H1 (cell line): ENCODE measurements around the gene CLCN3. TPM values are rescaled to one million over a fixed set of nuclear protein-coding genes. Genes with fewer than 3 reads are reported as not detected.

Source experiments
- CTCF ChIA-PET: fragments of 300-600 bp; sonication (Branson Sonifier 250); formaldehyde crosslinking; loops from one replicate; lab custom pipeline; 2021; ENCODE audit not compliant: partially characterized antibody; lab: Charles Lee
- POLR2A ChIA-PET: fragments of 300-600 bp; sonication (Branson Sonifier 250); formaldehyde crosslinking; loops from one replicate; lab custom pipeline; 2021; ENCODE audit warnings: inconsistent platforms; ENCODE audit not compliant: partially characterized antibody; lab: Charles Lee
- DNase-seq, 2 experiments: peaks; one replicate each; pipeline versions ENCODE4 v3.0.0 to v3.0.0-alpha.2; 2010 to 2022; ENCODE audit warnings: low spot score in 2 of 2, low read depth in 1 of 2, mixed read lengths in 1 of 2
- FAIRE-seq: peaks from 2 replicates; lab custom pipeline; 2011; peaks lifted over from hg19 to GRCh38; lab: Jason Lieb, UNC
- H2AFZ ChIP-seq: 2 replicates; pipeline ENCODE4 v1.8.1; 2012; ENCODE audit warnings: low read length, inconsistent platforms
- H2AK5ac ChIP-seq: 2 replicates; pipeline ENCODE4 v1.6.1; 2013; ENCODE audit warnings: low read depth, low read length
- H2BK120ac ChIP-seq: replicated peaks from 2 replicates; pipeline ENCODE3; 2013; ENCODE audit warnings: low read depth, low read length, inconsistent platforms
- H2BK12ac ChIP-seq: 2 replicates; pipeline ENCODE4 v1.6.1; 2013; ENCODE audit warnings: low read depth, low read length
- H2BK15ac ChIP-seq: 2 replicates; pipeline ENCODE4 v1.6.1; 2013; ENCODE audit warnings: low read length
- H2BK20ac ChIP-seq: 2 replicates; pipeline ENCODE4 v1.6.1; 2013; ENCODE audit warnings: low read length
- H2BK5ac ChIP-seq: 2 replicates; pipeline ENCODE4 v1.6.1; 2013; ENCODE audit warnings: low read depth, low read length
- H3K14ac ChIP-seq: 2 replicates; pipeline ENCODE4 v1.6.1; 2013; ENCODE audit warnings: inconsistent platforms; ENCODE audit not compliant: insufficient read length
- H3K18ac ChIP-seq: 2 replicates; pipeline ENCODE4 v1.6.1; 2013; ENCODE audit warnings: low read length; ENCODE audit errors: extremely low read depth
- H3K23ac ChIP-seq: 2 replicates; pipeline ENCODE4 v1.6.1; 2013; ENCODE audit warnings: inconsistent platforms; ENCODE audit not compliant: insufficient read length
- H3K23me2 ChIP-seq: 2 replicates; pipeline ENCODE4 v1.6.1; 2013; ENCODE audit warnings: low read depth, low read length
- H3K27ac ChIP-seq: 2 replicates; pipeline ENCODE4 v1.6.1; 2011; ENCODE audit warnings: low read depth, low read length, inconsistent platforms
- H3K27me3 ChIP-seq, 4 experiments: replicated peaks in 1 of 4; 1 replicate in 1 of 4; 2 replicates in 3 of 4; pipeline versions ENCODE4 v1.6.1 to v1.8.1; 2011 to 2013; ENCODE audit warnings: low read length in 3 of 4, mild to moderate bottlenecking in 3 of 4, inconsistent platforms in 2 of 4, mixed read lengths in 2 of 4, moderate library complexity in 1 of 4; ENCODE audit not compliant: control insufficient read depth in 3 of 4, insufficient read depth in 3 of 4; ENCODE audit errors: extremely low read depth in 1 of 4
- H3K36me3 ChIP-seq, 4 experiments: 2 replicates each; pipeline versions ENCODE4 v1.6.1 to v1.8.1; 2011 to 2013; ENCODE audit warnings: mild to moderate bottlenecking in 4 of 4, low read length in 3 of 4, moderate library complexity in 2 of 4, control low read depth in 1 of 4, inconsistent platforms in 1 of 4; ENCODE audit not compliant: insufficient read depth in 4 of 4, control insufficient read depth in 2 of 4
- H3K4ac ChIP-seq: replicated peaks from 2 replicates; pipeline ENCODE3; 2013; ENCODE audit warnings: low read length, low read depth, mixed read lengths, inconsistent platforms; ENCODE audit not compliant: insufficient read length
- H3K4me1 ChIP-seq, 4 experiments: replicated peaks in 1 of 4; 1 replicate in 1 of 4; 2 replicates in 3 of 4; pipeline versions ENCODE4 v1.6.1 to v1.8.1; 2011 to 2013; ENCODE audit warnings: low read length in 3 of 4, inconsistent platforms in 2 of 4, mixed read lengths in 1 of 4; ENCODE audit not compliant: insufficient read depth in 4 of 4, control insufficient read depth in 3 of 4
- H3K4me2 ChIP-seq, 2 experiments: 2 replicates each; pipeline versions ENCODE4 v1.6.1 to v1.8.1; 2011 to 2013; ENCODE audit warnings: low read depth in 2 of 2, low read length in 2 of 2, control low read depth in 1 of 2, inconsistent platforms in 1 of 2, mild to moderate bottlenecking in 1 of 2; ENCODE audit not compliant: insufficient read depth in 1 of 2
- H3K4me3 ChIP-seq, 4 experiments: fragments of 200-600, 300-600 bp in 1 of 4; sonication (generic), shearing (Covaris generic), sonication (Bioruptor Twin) in 1 of 4; 2 replicates each; pipeline versions ENCODE4 v1.5.1 to v1.8.1; 2011 to 2016; ENCODE audit warnings: low read length in 4 of 4, low read depth in 3 of 4, control low read depth in 2 of 4, inconsistent platforms in 2 of 4, mild to moderate bottlenecking in 2 of 4, mixed read lengths in 1 of 4, moderate library complexity in 1 of 4; ENCODE audit not compliant: insufficient read depth in 2 of 4; ENCODE audit errors: extremely low read depth in 1 of 4
- H3K56ac ChIP-seq: replicated peaks from 2 replicates; pipeline ENCODE3; 2013; ENCODE audit warnings: low read depth, mild to moderate bottlenecking, mixed read lengths, low read length, inconsistent platforms; ENCODE audit not compliant: insufficient read length
- H3K79me1 ChIP-seq: 2 replicates; pipeline ENCODE4 v1.6.1; 2013; ENCODE audit warnings: low read depth, low read length, control low read depth
- H3K79me2 ChIP-seq, 2 experiments: 2 replicates each; pipeline versions ENCODE4 v1.6.1 to v1.8.1; 2012 to 2013; ENCODE audit warnings: low read length in 2 of 2, mild to moderate bottlenecking in 2 of 2, inconsistent platforms in 1 of 2; ENCODE audit not compliant: insufficient read depth in 2 of 2, control insufficient read depth in 1 of 2
- H3K9ac ChIP-seq, 4 experiments: replicated peaks in 1 of 4; 1 replicate in 1 of 4; 2 replicates in 3 of 4; pipeline versions ENCODE4 v1.6.1 to v1.8.1; 2011 to 2013; ENCODE audit warnings: low read depth in 3 of 4, low read length in 3 of 4, control low read depth in 2 of 4, mild to moderate bottlenecking in 2 of 4, moderate library complexity in 2 of 4, inconsistent platforms in 1 of 4; ENCODE audit errors: extremely low read depth in 1 of 4
- H3K9me3 ChIP-seq, 2 experiments: 2 replicates each; pipeline versions ENCODE4 v1.6.1 to v1.8.1; 2012 to 2013; ENCODE audit warnings: mild to moderate bottlenecking in 2 of 2, moderate library complexity in 2 of 2, control low read depth in 1 of 2, inconsistent platforms in 1 of 2, low read depth in 1 of 2, low read length in 1 of 2, mixed read lengths in 1 of 2; ENCODE audit not compliant: insufficient read depth in 2 of 2
- H4K20me1 ChIP-seq, 2 experiments: replicated peaks in 1 of 2; 2 replicates each; pipeline versions ENCODE3 to v1.8.1; 2011 to 2013; ENCODE audit warnings: inconsistent platforms in 2 of 2, low read length in 2 of 2, mild to moderate bottlenecking in 1 of 2; ENCODE audit not compliant: insufficient read depth in 2 of 2, control insufficient read depth in 1 of 2
- H4K5ac ChIP-seq: 2 replicates; pipeline ENCODE4 v1.6.1; 2013; ENCODE audit warnings: low read length, low read depth, mixed read lengths, inconsistent platforms; ENCODE audit not compliant: insufficient read length
- H4K8ac ChIP-seq: 2 replicates; pipeline ENCODE4 v1.8.0; 2013; ENCODE audit warnings: mild to moderate bottlenecking, moderate library complexity, low read length, inconsistent platforms; ENCODE audit not compliant: insufficient read depth; ENCODE audit errors: extremely low read depth
- H4K91ac ChIP-seq: replicated peaks from 2 replicates; pipeline ENCODE3; 2013; ENCODE audit warnings: low read length, mixed read lengths, inconsistent platforms; ENCODE audit not compliant: insufficient read length
- BACH1 ChIP-seq: IDR thresholded peaks from 2 replicates; pipeline ENCODE4 v1.6.1; 2012; ENCODE audit warnings: low read length, improper control_type of control experiment
- CREB1 ChIP-seq: IDR thresholded peaks from 2 replicates; pipeline ENCODE4 v1.6.1; 2012; ENCODE audit warnings: inconsistent platforms
- CTCF ChIP-seq, 3 experiments: IDR thresholded peaks; 1 replicate in 2 of 3; 2 replicates in 1 of 3; pipeline versions ENCODE4 v1.5.1 to v1.6.1; 2011; ENCODE audit warnings: low read length in 3 of 3, mild to moderate bottlenecking in 3 of 3, inconsistent platforms in 2 of 3, low read depth in 1 of 3, moderate library complexity in 1 of 3; ENCODE audit not compliant: insufficient read depth in 1 of 3; ENCODE audit errors: control extremely low read depth in 1 of 3
- HDAC2 ChIP-seq, 2 experiments: fragments of 300-600 bp in 1 of 2; sonication (generic) in 1 of 2; IDR thresholded peaks; 2 replicates each; pipeline ENCODE4 v1.6.1; 2011 to 2012; ENCODE audit warnings: low read depth in 2 of 2, low read length in 2 of 2, mild to moderate bottlenecking in 2 of 2, moderate library complexity in 2 of 2, borderline replicate concordance in 1 of 2, inconsistent platforms in 1 of 2
- HDAC6 ChIP-seq: IDR thresholded peaks from one replicate; pipeline ENCODE4 v1.7.1; 2012; ENCODE audit warnings: low read depth, mild to moderate bottlenecking, inconsistent platforms, low read length, moderate library complexity
- JUN ChIP-seq: IDR thresholded peaks from 2 replicates; pipeline ENCODE4 v1.6.1; 2011; ENCODE audit warnings: low read depth, mild to moderate bottlenecking, improper control_type of control experiment, low read length
- MAFK ChIP-seq: IDR thresholded peaks from 2 replicates; pipeline ENCODE4 v1.6.1; 2012; ENCODE audit warnings: low read depth, mild to moderate bottlenecking, improper control_type of control experiment, low read length
- NANOG ChIP-seq: IDR thresholded peaks from 2 replicates; pipeline ENCODE4 v1.6.1; 2011; ENCODE audit warnings: low read length, low read depth, mild to moderate bottlenecking, inconsistent platforms; ENCODE audit not compliant: insufficient read depth, poor library complexity, severe bottlenecking
- SIN3A ChIP-seq, 2 experiments: IDR thresholded peaks in 1 of 2; conservative IDR thresholded peaks in 1 of 2; 2 replicates each; pipeline ENCODE4 v1.6.1; 2011 to 2012; ENCODE audit warnings: low read length in 2 of 2, improper control_type of control experiment in 1 of 2, low read depth in 1 of 2, mild to moderate bottlenecking in 1 of 2
- SP2 ChIP-seq: IDR thresholded peaks from 2 replicates; pipeline ENCODE4 v1.6.1; 2012; ENCODE audit warnings: mild to moderate bottlenecking, low read length, inconsistent platforms
- WGBS, 2 experiments: shearing (Covaris generic) in 1 of 2; methylation state at CpG; one replicate each; pipeline versions ENCODE4 v1.1.6 to v1.1.7; 2013 to 2015; ENCODE audit warnings: low lambda C conversion rate in 2 of 2, mixed read lengths in 2 of 2, inconsistent platforms in 1 of 2, low coverage in 1 of 2, missing lambda C conversion rate in 1 of 2; ENCODE audit not compliant: insufficient replicate concordance in 2 of 2, insufficient coverage in 1 of 2, insufficient read length in 1 of 2; ENCODE audit errors: extremely low coverage in 1 of 2, missing lambda C conversion rate in 1 of 2; 5-methylcytosine and 5-hydroxymethylcytosine counted together
- polyA plus RNA-seq, 7 experiments: library from polyadenylated mRNA; depleted of rRNA in 3 of 7; stranded (reverse) in 5 of 7; unstranded in 2 of 7; fragments of >200 nt in 5 of 7; fragments of 200-250 nt in 2 of 7; gene quantifications; 1 replicate in 5 of 7; 2 replicates in 1 of 7; 4 replicates in 1 of 7; pipeline versions ENCODE4 v1.2.1 to v1.2.3, GENCODE V29; 2011 to 2013; ENCODE audit warnings: missing spikeins in 2 of 7, mixed read lengths in 2 of 7
- total RNA-seq: library from RNA; stranded (reverse); fragmentation: NEBNext Ultra II Directional; extraction: Animal tissue kit (Norgen Biotek cat#: 25700); gene quantifications from 2 replicates; pipeline ENCODE4 v1.2.1, GENCODE V29; 2021

CLCN3 gene
- total and polyA plus RNA-seq, 2 of the 8 experiments (the other 6 are each of a cell fraction or from before 2014, with no cell fraction given): 8.8 to 32.8 TPM

- H3K4me1 ChIP-seq: no peaks in the 10 kb centered on the region
- H2AK5ac ChIP-seq: no peak overlapping the region
- H2BK15ac ChIP-seq: no peak overlapping the region
- H2BK5ac ChIP-seq: no peak overlapping the region
- no peak overlapping the region for H3K14ac ChIP-seq
- no peak overlapping the region for H3K56ac ChIP-seq
- no peak overlapping the region for H4K8ac ChIP-seq
- H3K79me1 ChIP-seq: no peaks in the 10 kb centered on the region
- POLR2A ChIA-PET: interaction anchor here (3.4 kb wide), 1 partner anchor 9 kb away, joined by 12 read pairs; no protein-coding TSS in a partner anchor
- no peak for DNase-seq
- H3K23ac ChIP-seq: no peak overlapping the region
- H3K23me2 ChIP-seq: no peaks in the 10 kb centered on the region
- H4K5ac ChIP-seq: no peak overlapping the region
- H3K9ac ChIP-seq: no peak overlapping the region
- no peak overlapping the region for H3K4me2 ChIP-seq
- no peaks in the 10 kb centered on the region for H3K36me3 ChIP-seq
- no peak overlapping the region for H3K18ac ChIP-seq
- WGBS, 2 experiments: 92% methylated on average over 3 of the region's 3 CpGs; no CpG with 5 or more reads in 1 of the 2 experiments
- H4K91ac ChIP-seq: no peak overlapping the region
- H3K27ac ChIP-seq: no peak overlapping the region
- H3K4ac ChIP-seq: no peak overlapping the region
- no peak overlapping the region for H2AFZ ChIP-seq
- no peak for FAIRE-seq
- CTCF ChIA-PET: interaction anchor here (0.7 to 1.5 kb wide), 3 partner anchors 9 to 77 kb away, joined by 3 to 5 read pairs (median 4); partner anchors contain the start of gene NEK1
- no peak overlapping the region for H2BK120ac ChIP-seq
- no peak overlapping the region for H2BK12ac ChIP-seq
- peaks cover 2 to 3% of the 10 kb centered on the region in 2 experiments for H4K20me1 ChIP-seq
- no peaks in the 10 kb centered on the region for H3K9me3 ChIP-seq
- H3K4me3 ChIP-seq: no peak overlapping the region
- peaks cover 0 to 24% of the 10 kb centered on the region in 2 experiments; a peak in 2 of 4 replicates for H3K79me2 ChIP-seq
- H3K27me3 ChIP-seq: peaks cover 0 to 1% (median 0%) of the 10 kb centered on the region in 4 experiments; a peak in 1 of 7 replicates
- no peak overlapping the region for H2BK20ac ChIP-seq
- no peak for TF ChIP-seq CTCF (IDR thresholded peaks at IDR 0.05; ENCODE audit: control extremely low read depth in 1 of 3, insufficient read depth in 1 of 3, low read depth in 1 of 3, low read length in 3 of 3)
- TF ChIP-seq BACH1: no peak
- TF ChIP-seq SIN3A (conservative IDR thresholded peaks at IDR 0.05 in 1 of 2, IDR thresholded peaks at IDR 0.05 in 1 of 2; ENCODE audit: low read depth in 1 of 2, low read length in 2 of 2): no peak
- no peak for TF ChIP-seq SP2
- TF ChIP-seq NANOG: no peak
- TF ChIP-seq CREB1: no peak
- TF ChIP-seq MAFK: no peak
- no peak for TF ChIP-seq HDAC6
- no peak for TF ChIP-seq JUN
- TF ChIP-seq HDAC2 (IDR thresholded peaks at IDR 0.05; ENCODE audit: borderline replicate concordance in 1 of 2, low read depth in 2 of 2, low read length in 2 of 2): no peak
These were observed 30.0 kb downstream of the CLCN3 start for GRCh38 chr4:169650227-169650936.
